ENCODE measurements around the gene MAN2C1. TPM values are rescaled to one million over a fixed set of nuclear protein-coding genes. Genes with fewer than 3 reads are reported as not detected.

Gene MAN2C1
- total RNA-seq, 6 experiments from 2014 or later, result 45.4 to 120 (median 79.1) TPM

DNA sequence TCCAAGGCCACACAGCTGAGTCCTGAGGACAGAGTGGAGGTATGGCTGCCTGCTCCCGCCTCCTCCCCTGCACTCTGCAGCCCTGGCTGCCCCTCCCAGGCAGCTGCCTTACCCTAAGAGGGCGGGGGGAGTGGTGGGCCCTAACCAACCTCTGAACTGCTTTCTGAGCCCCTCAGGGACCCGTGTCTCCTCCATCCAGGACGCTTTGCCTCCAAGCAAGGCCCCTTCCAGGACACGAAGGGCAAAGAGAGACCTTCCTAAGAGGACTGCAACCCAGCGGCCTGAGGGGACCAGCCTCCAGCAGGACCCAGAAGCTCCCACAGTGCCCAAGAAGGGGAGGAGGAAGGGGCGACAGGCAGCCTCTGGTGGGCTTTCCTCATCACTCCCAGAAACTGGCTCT is 14.0 kb downstream of the MAN2C1 start:
- DNase-seq, result no peak
- intact Hi-C loops (cut with DNase I), result no loop called here
- H3K36me3 ChIP-seq, result peaks cover 0 to 28% (median 1%) of the 10 kb centered on the region in 4 donors

DNA sequence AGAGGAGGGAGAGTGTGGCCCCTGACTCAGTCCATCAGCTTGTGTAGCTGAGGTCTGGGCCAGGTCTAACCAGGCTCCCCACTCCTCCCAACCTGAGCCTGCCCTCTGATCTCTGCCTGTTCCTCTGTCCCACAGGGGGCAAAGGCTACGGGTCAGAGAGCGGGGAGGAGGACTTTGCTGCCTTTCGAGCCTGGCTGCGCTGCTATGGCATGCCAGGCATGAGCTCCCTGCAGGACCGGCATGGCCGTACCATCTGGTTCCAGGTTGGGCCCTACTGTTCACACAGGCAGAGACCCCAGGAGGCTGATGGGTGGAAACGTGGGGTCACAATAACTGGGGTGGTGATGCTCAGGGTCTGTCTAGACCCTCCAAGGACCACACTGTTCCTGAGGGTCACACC is 14.8 kb downstream of the MAN2C1 start:
- DNase-seq (peak in 2 of 3 donors; percentile 84 to 86), ATAC-seq (peak; percentile 61 to 88 (median 74))
- H3K4me1 ChIP-seq, result peaks cover 0 to 20% (median 7%) of the 10 kb centered on the region in 4 donors
- peaks cover 0 to 19% (median 0%) of the 10 kb centered on the region in 4 donors for H3K36me3 ChIP-seq
- no peak overlapping the region for H3K27ac ChIP-seq
- no peaks in the 10 kb centered on the region for H3K9me3 ChIP-seq
- intact Hi-C loops (cut with DNase I), result no loop called here
- TF ChIP-seq, protein P1, sequence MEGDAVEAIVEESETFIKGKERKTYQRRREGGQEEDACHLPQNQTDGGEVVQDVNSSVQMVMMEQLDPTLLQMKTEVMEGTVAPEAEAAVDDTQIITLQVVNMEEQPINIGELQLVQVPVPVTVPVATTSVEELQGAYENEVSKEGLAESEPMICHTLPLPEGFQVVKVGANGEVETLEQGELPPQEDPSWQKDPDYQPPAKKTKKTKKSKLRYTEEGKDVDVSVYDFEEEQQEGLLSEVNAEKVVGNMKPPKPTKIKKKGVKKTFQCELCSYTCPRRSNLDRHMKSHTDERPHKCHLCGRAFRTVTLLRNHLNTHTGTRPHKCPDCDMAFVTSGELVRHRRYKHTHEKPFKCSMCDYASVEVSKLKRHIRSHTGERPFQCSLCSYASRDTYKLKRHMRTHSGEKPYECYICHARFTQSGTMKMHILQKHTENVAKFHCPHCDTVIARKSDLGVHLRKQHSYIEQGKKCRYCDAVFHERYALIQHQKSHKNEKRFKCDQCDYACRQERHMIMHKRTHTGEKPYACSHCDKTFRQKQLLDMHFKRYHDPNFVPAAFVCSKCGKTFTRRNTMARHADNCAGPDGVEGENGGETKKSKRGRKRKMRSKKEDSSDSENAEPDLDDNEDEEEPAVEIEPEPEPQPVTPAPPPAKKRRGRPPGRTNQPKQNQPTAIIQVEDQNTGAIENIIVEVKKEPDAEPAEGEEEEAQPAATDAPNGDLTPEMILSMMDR (IDR thresholded peaks at IDR 0.05), result no peak
- TF ChIP-seq POLR2A (IDR thresholded peaks at IDR 0.05), result no peak
- no CpG with 5 or more reads among the region's 7 CpGs for WGBS (ENCODE audit: insufficient coverage, low coverage, low lambda C conversion rate, missing lambda C conversion rate)
- no peaks in the 10 kb centered on the region for H3K27me3 ChIP-seq
- H3K4me3 ChIP-seq, result no peak overlapping the region

More for the DNA sequence above, 14.0 kb downstream of the MAN2C1 start:
- Histone ChIP-seq H3K27ac (no peak overlapping the region), H3K4me3 (no peak overlapping the region), H3K9me3 (no peaks in the 10 kb centered on the region), H3K27me3 (no peaks in the 10 kb centered on the region), H3K4me1 (peaks cover 0 to 14% (median 7%) of the 10 kb centered on the region in 4 donors)
- TF ChIP-seq, protein P1 (IDR thresholded peaks at IDR 0.05), result no peak
- TF ChIP-seq POLR2A (IDR thresholded peaks at IDR 0.05), result no peak
- ATAC-seq, result peak in 1 of 4 donors; percentile 2
- WGBS (ENCODE audit: insufficient coverage, low coverage, low lambda C conversion rate, missing lambda C conversion rate), result no CpG with 5 or more reads among the region's 7 CpGs

DNA sequence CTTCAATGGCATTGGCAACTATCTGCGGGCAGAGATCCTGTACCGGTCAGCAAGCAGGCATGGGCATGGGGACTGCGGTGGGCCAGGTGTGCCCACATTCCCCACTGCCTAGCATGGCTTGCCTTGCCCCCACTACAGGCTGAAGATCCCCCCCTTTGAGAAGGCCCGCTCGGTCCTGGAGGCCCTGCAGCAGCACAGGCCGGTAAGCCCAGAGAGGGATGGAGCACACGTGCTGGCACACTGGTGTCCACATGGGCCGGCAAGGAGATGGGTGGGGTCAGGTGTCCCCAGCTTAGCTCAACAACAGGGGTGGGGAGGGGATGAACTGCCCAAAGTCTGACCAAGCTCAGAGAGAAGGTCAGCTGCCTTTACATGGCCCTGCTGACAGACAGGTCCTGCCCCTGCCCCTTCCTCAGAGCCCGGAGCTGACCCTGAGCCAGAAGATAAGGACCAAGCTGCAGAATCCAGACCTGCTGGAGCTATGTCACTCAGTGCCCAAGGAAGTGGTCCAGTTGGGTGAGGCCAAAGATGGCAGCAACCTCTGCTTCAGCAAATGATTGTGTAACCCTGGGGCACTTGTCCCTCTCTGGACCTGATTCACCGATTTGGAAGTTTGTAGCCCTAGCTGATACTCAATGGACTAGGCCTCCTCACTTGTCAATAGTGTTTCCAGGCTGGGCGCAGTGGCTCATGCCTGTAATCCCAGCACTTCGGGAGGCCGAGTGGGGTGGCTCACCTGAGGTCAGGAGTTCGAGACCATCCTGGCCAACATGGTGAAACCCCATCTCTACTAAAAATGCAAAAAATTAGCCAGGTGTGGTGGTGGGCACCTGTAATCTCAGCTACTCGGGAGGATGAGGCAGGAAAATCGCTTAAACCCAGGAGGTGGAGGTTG is 16.0 kb downstream of the MAN2C1 start:
- intact Hi-C loops (cut with DNase I), result no loop called here
- DNase-seq, result no peak
- Histone ChIP-seq H3K27ac (no peak overlapping the region), H3K27me3 (no peaks in the 10 kb centered on the region), H3K4me3 (no peak overlapping the region), H3K4me1 (peaks cover 0 to 22% (median 7%) of the 10 kb centered on the region in 4 donors), H3K9me3 (no peaks in the 10 kb centered on the region), H3K36me3 (peaks cover 0 to 19% (median 0%) of the 10 kb centered on the region in 4 donors)
- no peak for ATAC-seq
- WGBS (ENCODE audit: insufficient coverage, low coverage, low lambda C conversion rate, missing lambda C conversion rate), result 76% methylated on average over 3 of the region's 16 CpGs
- no peak for TF ChIP-seq POLR2A (IDR thresholded peaks at IDR 0.05)
- TF ChIP-seq, protein P1 (IDR thresholded peaks at IDR 0.05), result no peak

DNA sequence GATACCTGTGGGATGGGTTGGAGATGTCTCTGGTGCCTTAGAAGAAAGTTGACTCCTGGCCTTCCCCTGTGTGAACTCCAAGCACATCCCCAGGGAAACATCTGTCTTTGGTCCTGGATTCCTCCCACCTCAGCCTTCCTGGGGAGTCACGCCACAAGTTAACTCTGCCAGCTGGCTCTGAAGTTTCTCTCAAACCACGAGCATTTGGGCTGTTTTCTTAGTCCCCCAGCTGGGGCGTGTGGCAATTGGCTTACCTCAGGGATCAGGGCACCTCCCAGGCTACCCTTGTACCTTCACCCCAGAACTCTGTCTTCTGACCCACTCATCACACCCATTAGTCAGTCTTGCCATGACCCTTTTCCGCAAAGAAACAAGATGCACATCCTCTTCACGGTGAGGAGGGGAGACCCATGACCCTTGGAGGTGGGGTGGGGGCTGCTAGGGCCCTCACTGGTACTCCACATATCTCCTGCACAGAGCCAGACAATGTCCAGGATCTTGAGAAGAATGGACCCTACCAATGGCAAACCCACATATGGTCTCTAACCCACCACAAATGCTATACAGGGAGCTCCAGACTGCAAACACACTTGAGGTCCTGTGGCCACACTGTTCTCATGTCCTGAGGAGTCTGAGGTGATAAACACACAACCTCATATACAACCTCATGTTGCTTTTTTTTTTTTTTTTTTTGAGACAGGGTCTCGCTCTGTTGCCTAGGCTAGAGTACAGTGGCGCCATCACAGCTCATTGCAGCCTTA is 17.6 kb downstream of the MAN2C1 start:
- Histone ChIP-seq H3K4me1 (peaks cover 0 to 22% (median 7%) of the 10 kb centered on the region in 4 donors), H3K36me3 (peaks cover 0 to 7% (median 0%) of the 10 kb centered on the region in 4 donors), H3K27ac (no peak overlapping the region), H3K4me3 (no peak overlapping the region), H3K9me3 (no peaks in the 10 kb centered on the region), H3K27me3 (no peaks in the 10 kb centered on the region)
- no peak for ATAC-seq
- DNase-seq, result no peak
- 74% methylated on average over 6 of the region's 7 CpGs for WGBS (ENCODE audit: insufficient coverage, low coverage, low lambda C conversion rate, missing lambda C conversion rate)
- intact Hi-C loops (cut with DNase I), result no loop called here
- no peak for TF ChIP-seq POLR2A (IDR thresholded peaks at IDR 0.05)
- TF ChIP-seq, protein P1 (IDR thresholded peaks at IDR 0.05), result no peak
